Tongue (tissue), 2 donors: ENCODE results near the gene RDX. TPM values are rescaled to one million over a fixed set of nuclear protein-coding genes. Genes with fewer than 3 reads are reported as not detected.

Source experiments
- DNase-seq: peaks from one replicate; pipeline ENCODE4 v3.0.0-alpha.2; 2015
- total RNA-seq: library from RNA; depleted of rRNA; stranded (reverse); fragments of >200 nt; gene quantifications from one replicate; pipeline ENCODE4 v1.2.3, GENCODE V29; 2014

RDX gene
- total RNA-seq, 1 donor from 2014 or later, result 80.5 TPM

GRCh38 chr11:110169738-110170137, 126.7 kb downstream of the RDX start:
- DNase-seq, result no peak

- no peak for DNase-seq
These were observed 128.2 kb downstream of the RDX start for GRCh38 chr11:110168033-110168803.

GRCh38 chr11:110165039-110165925, 131.1 kb downstream of the RDX start:
- DNase-seq, result no peak

- DNase-seq, result no peak
These were observed 134.2 kb downstream of the RDX start for GRCh38 chr11:110162216-110162615.

GRCh38 chr11:110161061-110161460, 135.4 kb downstream of the RDX start:
- no peak for DNase-seq

- DNase-seq, result no peak
These were observed 136.0 kb downstream of the RDX start for GRCh38 chr11:110160437-110160836.

- DNase-seq, result no peak
These were observed 136.4 kb downstream of the RDX start for GRCh38 chr11:110160016-110160415.

GRCh38 chr11:110159476-110159875, 136.9 kb downstream of the RDX start:
- no peak for DNase-seq

GRCh38 chr11:110158317-110159200, 137.9 kb downstream of the RDX start:
- no peak for DNase-seq

GRCh38 chr11:110156503-110156902, 139.9 kb downstream of the RDX start:
- DNase-seq, result no peak

GRCh38 chr11:110153474-110153873, 142.9 kb downstream of the RDX start:
- no peak for DNase-seq

- no peak for DNase-seq
These were observed 144.2 kb downstream of the RDX start for GRCh38 chr11:110152199-110152598.

- no peak for DNase-seq
These were observed 147.4 kb downstream of the RDX start for GRCh38 chr11:110148775-110149744.

- DNase-seq, result no peak
These were observed 148.3 kb downstream of the RDX start for GRCh38 chr11:110147962-110148709.

- DNase-seq, result no peak
These were observed 154.6 kb downstream of the RDX start for GRCh38 chr11:110141812-110142211.

- peak; percentile 48 for DNase-seq
These were observed 162.3 kb downstream of the RDX start for GRCh38 chr11:110134110-110134509.

- no peak for DNase-seq
These were observed 163.3 kb downstream of the RDX start for GRCh38 chr11:110133160-110133559.

- peak; percentile 62 for DNase-seq
These were observed 164.9 kb downstream of the RDX start for GRCh38 chr11:110131386-110132123.

GRCh38 chr11:110130642-110131238, 165.7 kb downstream of the RDX start:
- DNase-seq, result peak; percentile 87
